Progenitor cell of endocrine pancreas (in vitro differentiated cells): ENCODE measurements around the gene SRPRA. TPM values are rescaled to one million over a fixed set of nuclear protein-coding genes. Genes with fewer than 3 reads are reported as not detected.

Experiments
- DNase-seq: peaks from one replicate; pipeline ENCODE4 v3.0.0; 2021; ENCODE audit warnings: low spot score; ENCODE audit not compliant: unreplicated experiment
- H3K27ac Mint-ChIP-seq: 2 replicates; pipeline ENCODE4 v1.8.0; 2021; ENCODE audit warnings: mild to moderate bottlenecking, moderate library complexity, mixed read lengths
- H3K27me3 Mint-ChIP-seq: 2 replicates; pipeline ENCODE4 v1.8.0; 2021; ENCODE audit warnings: mixed read lengths
- H3K36me3 Mint-ChIP-seq: 2 replicates; pipeline ENCODE4 v1.8.0; 2022; ENCODE audit warnings: mixed read lengths; ENCODE audit not compliant: insufficient read depth
- H3K4me1 Mint-ChIP-seq: 2 replicates; pipeline ENCODE4 v1.8.0; 2021; ENCODE audit warnings: low read depth, mixed read lengths
- H3K4me3 Mint-ChIP-seq: 2 replicates; pipeline ENCODE4 v1.8.0; 2021; ENCODE audit warnings: low read depth, mild to moderate bottlenecking, moderate library complexity, mixed read lengths
- H3K9me3 Mint-ChIP-seq: 2 replicates; pipeline ENCODE4 v1.8.0; 2021; ENCODE audit warnings: low read depth, mixed read lengths
- CTCF ChIP-seq: fragments of 200-600 bp; sonication (generic); IDR thresholded peaks from one replicate; pipeline ENCODE4 v1.5.0; 2021; ENCODE audit warnings: antibody characterized with exemption, mild to moderate bottlenecking; ENCODE audit not compliant: unreplicated experiment
- long read RNA-seq: library from polyadenylated mRNA; unstranded; transcript quantifications from one replicate; pipeline ENCODE4 v2.0.0, GENCODE V29; 2020
- total RNA-seq: library from RNA; stranded (reverse); gene quantifications from 2 replicates; pipeline ENCODE4 v1.2.1, GENCODE V29; 2021

Gene SRPRA, protein sequence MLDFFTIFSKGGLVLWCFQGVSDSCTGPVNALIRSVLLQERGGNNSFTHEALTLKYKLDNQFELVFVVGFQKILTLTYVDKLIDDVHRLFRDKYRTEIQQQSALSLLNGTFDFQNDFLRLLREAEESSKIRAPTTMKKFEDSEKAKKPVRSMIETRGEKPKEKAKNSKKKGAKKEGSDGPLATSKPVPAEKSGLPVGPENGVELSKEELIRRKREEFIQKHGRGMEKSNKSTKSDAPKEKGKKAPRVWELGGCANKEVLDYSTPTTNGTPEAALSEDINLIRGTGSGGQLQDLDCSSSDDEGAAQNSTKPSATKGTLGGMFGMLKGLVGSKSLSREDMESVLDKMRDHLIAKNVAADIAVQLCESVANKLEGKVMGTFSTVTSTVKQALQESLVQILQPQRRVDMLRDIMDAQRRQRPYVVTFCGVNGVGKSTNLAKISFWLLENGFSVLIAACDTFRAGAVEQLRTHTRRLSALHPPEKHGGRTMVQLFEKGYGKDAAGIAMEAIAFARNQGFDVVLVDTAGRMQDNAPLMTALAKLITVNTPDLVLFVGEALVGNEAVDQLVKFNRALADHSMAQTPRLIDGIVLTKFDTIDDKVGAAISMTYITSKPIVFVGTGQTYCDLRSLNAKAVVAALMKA
- 79.2 and 80.9 TPM in 2 replicates for total RNA-seq
- long read RNA-seq, transcript SRPRA-201 (14 exons, 3,069 nt): major isoform, 106 of 148 reads
- long read RNA-seq, partial matches to known transcripts: 13 of 148 reads
- long read RNA-seq, other reads (novel, unspliced or antisense): 28 of 148 reads

- H3K4me1 Mint-ChIP-seq: peaks cover 19% of the 10 kb centered on the region
Observed at GRCh38 chr11:126268708-126269579, at the start of gene SRPRA, which contains the start of gene FOXRED1. Gene SRPRA (minus strand): TSS chr11:126268895. CDS start chr11:126268804, 91 bp downstream. Gene FOXRED1 (plus strand): TSS chr11:126269154. CDS start chr11:126269207, 53 bp downstream.

GRCh38 chr11:126317756-126318573, 49.3 kb upstream of the SRPRA start:
- Mint-ChIP-seq H3K4me1 (peaks cover under 1% of the 10 kb centered on the region), H3K27me3 (no peaks in the 10 kb centered on the region), H3K4me3 (no peak overlapping the region), H3K27ac (no peak overlapping the region), H3K9me3 (no peaks in the 10 kb centered on the region), H3K36me3 (peaks cover 7% of the 10 kb centered on the region)
- no peak for DNase-seq
- no peak for TF ChIP-seq CTCF

More at GRCh38 chr11:126268708-126269579, at the start of gene SRPRA, which contains the start of gene FOXRED1:
- H3K36me3 Mint-ChIP-seq: peaks cover 18% of the 10 kb centered on the region
- no peaks in the 10 kb centered on the region for H3K27me3 Mint-ChIP-seq
- peak; percentile 100 for DNase-seq
- peak within 1 kb of the TSS; percentile 96 for H3K4me3 Mint-ChIP-seq
- no peaks in the 10 kb centered on the region for H3K9me3 Mint-ChIP-seq
- TF ChIP-seq CTCF: no peak
- peak within 1 kb of the TSS; percentile 99 for H3K27ac Mint-ChIP-seq

DNA sequence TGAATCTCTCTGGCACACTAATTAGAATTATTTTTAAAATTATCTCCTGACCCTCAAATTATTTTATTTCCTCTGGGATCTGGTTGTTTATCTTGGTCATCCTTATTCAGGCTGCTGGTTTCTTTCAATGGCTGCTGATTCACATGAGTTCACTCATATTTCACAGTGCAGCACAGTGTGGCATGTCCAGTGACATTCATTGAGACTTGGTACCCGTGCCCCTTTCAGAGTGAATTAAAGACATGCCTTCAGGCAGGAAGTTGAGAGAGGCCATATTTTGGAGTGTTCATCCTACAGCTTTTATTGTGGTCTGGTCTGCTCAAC, 48.7 kb upstream of the SRPRA start:
- no peaks in the 10 kb centered on the region for H3K9me3 Mint-ChIP-seq
- no peaks in the 10 kb centered on the region for H3K27me3 Mint-ChIP-seq
- no peak for TF ChIP-seq CTCF
- no peak overlapping the region for H3K27ac Mint-ChIP-seq
- peaks cover 3% of the 10 kb centered on the region for H3K4me1 Mint-ChIP-seq
- no peak for DNase-seq
- H3K36me3 Mint-ChIP-seq: peaks cover 7% of the 10 kb centered on the region
- no peak overlapping the region for H3K4me3 Mint-ChIP-seq

GRCh38 chr11:126313826-126314225, 45.1 kb upstream of the SRPRA start:
- Mint-ChIP-seq H3K27ac (no peak overlapping the region), H3K4me3 (no peak overlapping the region), H3K27me3 (no peaks in the 10 kb centered on the region), H3K9me3 (no peaks in the 10 kb centered on the region), H3K36me3 (peaks cover 7% of the 10 kb centered on the region), H3K4me1 (peaks cover 3% of the 10 kb centered on the region)
- TF ChIP-seq CTCF: no peak
- DNase-seq: no peak
